IMR-90 (cell line): ENCODE measurements around the gene OR52K2. TPM values are rescaled to one million over a fixed set of nuclear protein-coding genes. Genes with fewer than 3 reads are reported as not detected.

Source experiments
- ATAC-seq: fragments of 200-7000 bp; cut with Tn5 transposase; 2 replicates; pipeline ENCODE4 v1.9.1; 2020; ENCODE audit warnings: low read depth, mild to moderate bottlenecking, moderate library complexity
- BruUV-seq: library from RNA; stranded (reverse); fragments of 400-500 nt; replicated peaks from 2 replicates; lab custom pipeline; 2021; lab: Mats Ljungman, UMichigan
- CTCF ChIA-PET: fragments of 300-600 bp; formaldehyde crosslinking; extraction: SDS; loops from one replicate; lab custom pipeline; 2021; ENCODE audit warnings: antibody characterized with exemption; lab: Yijun Ruan, JAX
- POLR2A ChIA-PET: fragments of 300-600 bp; sonication (Branson Sonifier 250); formaldehyde crosslinking; loops from one replicate; lab custom pipeline; 2022; ENCODE audit warnings: antibody characterized with exemption; ENCODE audit not compliant: unreplicated experiment; lab: Charles Lee
- DNase-seq: peaks from one replicate; pipeline ENCODE4 v3.0.0; 2013
- H2AFZ ChIP-seq: replicated peaks from 2 replicates; pipeline ENCODE3; 2013; ENCODE audit warnings: low read length, mild to moderate bottlenecking; ENCODE audit not compliant: poor library complexity
- H2AK5ac ChIP-seq: 2 replicates; pipeline ENCODE4 v1.6.1; 2013; ENCODE audit warnings: low read depth, low read length, inconsistent platforms
- H2AK9ac ChIP-seq: replicated peaks from 2 replicates; pipeline ENCODE3; 2013; ENCODE audit warnings: mild to moderate bottlenecking, low read depth, low read length, moderate library complexity; ENCODE audit not compliant: poor library complexity
- H2BK120ac ChIP-seq: 2 replicates; pipeline ENCODE4 v1.6.1; 2013; ENCODE audit warnings: low read depth, low read length, inconsistent platforms
- H2BK15ac ChIP-seq: 3 replicates; pipeline ENCODE4 v1.6.1; 2013; ENCODE audit warnings: low read depth, low read length, inconsistent platforms
- H2BK20ac ChIP-seq: 2 replicates; pipeline ENCODE4 v1.6.1; 2013; ENCODE audit warnings: low read depth, mild to moderate bottlenecking, inconsistent platforms, low read length, moderate library complexity
- H2BK5ac ChIP-seq: 2 replicates; pipeline ENCODE4 v1.6.1; 2013; ENCODE audit warnings: mild to moderate bottlenecking, low read depth, low read length, inconsistent platforms; ENCODE audit not compliant: poor library complexity, severe bottlenecking
- H3K14ac ChIP-seq: replicated peaks from 2 replicates; pipeline ENCODE4 v1.6.1; 2013; ENCODE audit warnings: low read depth, low read length, inconsistent platforms
- H3K18ac ChIP-seq: 2 replicates; pipeline ENCODE4 v1.6.1; 2013; ENCODE audit warnings: low read depth, low read length, control low read depth
- H3K23ac ChIP-seq: 2 replicates; pipeline ENCODE4 v1.6.1; 2013; ENCODE audit warnings: low read depth, low read length, inconsistent platforms
- H3K27ac ChIP-seq: 2 replicates; pipeline ENCODE4 v1.5.1; 2013; ENCODE audit warnings: mild to moderate bottlenecking, control low read depth, low read length; ENCODE audit not compliant: insufficient read depth
- H3K27me3 ChIP-seq: 2 replicates; pipeline ENCODE4 v1.6.1; 2013; ENCODE audit warnings: low read length; ENCODE audit not compliant: control insufficient read depth, insufficient read depth
- H3K36me3 ChIP-seq: 2 replicates; pipeline ENCODE4 v1.6.1; 2013; ENCODE audit warnings: low read length, mixed read lengths; ENCODE audit not compliant: control insufficient read depth, insufficient read depth
- H3K4ac ChIP-seq: 2 replicates; pipeline ENCODE4 v1.6.1; 2013; ENCODE audit warnings: low read depth, low read length, inconsistent platforms
- H3K4me1 ChIP-seq: 2 replicates; pipeline ENCODE4 v1.6.1; 2013; ENCODE audit warnings: low read length, mixed read lengths; ENCODE audit not compliant: control insufficient read depth, insufficient read depth
- H3K4me2 ChIP-seq: 2 replicates; pipeline ENCODE4 v1.6.1; 2013; ENCODE audit warnings: low read depth, mild to moderate bottlenecking, control low read depth, low read length, moderate library complexity
- H3K4me3 ChIP-seq: 2 replicates; pipeline ENCODE4 v1.5.1; 2013; ENCODE audit warnings: low read depth, mild to moderate bottlenecking, control low read depth, low read length, moderate library complexity; ENCODE audit not compliant: insufficient read depth
- H3K56ac ChIP-seq: 2 replicates; pipeline ENCODE4 v1.6.1; 2013; ENCODE audit warnings: low read length, inconsistent platforms; ENCODE audit not compliant: insufficient read depth; ENCODE audit errors: extremely low read depth
- H3K79me1 ChIP-seq, 2 experiments: 2 replicates each; pipeline ENCODE4 v1.6.1; 2013; ENCODE audit warnings: low read length in 2 of 2, inconsistent platforms in 1 of 2, low read depth in 1 of 2
- H3K9ac ChIP-seq: 2 replicates; pipeline ENCODE4 v1.6.1; 2013; ENCODE audit warnings: low read depth, low read length, control low read depth
- H3K9me1 ChIP-seq: 2 replicates; pipeline ENCODE4 v1.6.1; 2013; ENCODE audit warnings: low read length, inconsistent platforms; ENCODE audit not compliant: insufficient read depth
- H3K9me3 ChIP-seq: 2 replicates; pipeline ENCODE4 v1.6.1; 2013; ENCODE audit warnings: low read length; ENCODE audit not compliant: control insufficient read depth, insufficient read depth
- H4K20me1 ChIP-seq: 2 replicates; pipeline ENCODE4 v1.6.1; 2013; ENCODE audit warnings: low read length, inconsistent platforms; ENCODE audit not compliant: insufficient read depth
- H4K5ac ChIP-seq: 2 replicates; pipeline ENCODE4 v1.6.1; 2013; ENCODE audit warnings: mild to moderate bottlenecking, low read depth, low read length, control low read depth
- H4K8ac ChIP-seq, 2 experiments: 2 replicates each; pipeline ENCODE4 v1.6.1; 2013; ENCODE audit warnings: low read depth in 2 of 2, low read length in 2 of 2, control low read depth in 1 of 2, inconsistent platforms in 1 of 2
- H4K91ac ChIP-seq: 2 replicates; pipeline ENCODE4 v1.6.1; 2013; ENCODE audit warnings: low read depth, low read length, inconsistent platforms; ENCODE audit not compliant: insufficient read depth
- BHLHE40 ChIP-seq: fragments of 150-350 bp; IDR thresholded peaks from 2 replicates; pipeline ENCODE4 v1.6.1; 2016; ENCODE audit warnings: mild to moderate bottlenecking, low read depth, low read length
- CEBPB ChIP-seq: IDR thresholded peaks from 2 replicates; pipeline ENCODE4 v1.6.1; 2012; ENCODE audit warnings: low read depth, low read length, improper control_type of control experiment
- CHD1 ChIP-seq: IDR thresholded peaks from 2 replicates; pipeline ENCODE4 v1.6.1; 2012; ENCODE audit warnings: low read depth, low read length, improper control_type of control experiment
- CTCF ChIP-seq: conservative IDR thresholded peaks from 2 replicates; pipeline ENCODE4 v1.5.1; 2012; ENCODE audit warnings: mild to moderate bottlenecking, low read depth, low read length, improper control_type of control experiment
- ELK1 ChIP-seq: fragments of 150-350 bp; IDR thresholded peaks from 2 replicates; pipeline ENCODE4 v1.6.1; 2016; ENCODE audit warnings: low read depth, mild to moderate bottlenecking, low read length, moderate library complexity, borderline replicate concordance
- FOS ChIP-seq: fragments of 150-350 bp; IDR thresholded peaks from 2 replicates; pipeline ENCODE4 v1.6.1; 2016; ENCODE audit warnings: low read depth, low read length
- MAFK ChIP-seq: IDR thresholded peaks from 2 replicates; pipeline ENCODE4 v1.6.1; 2012; ENCODE audit warnings: low read depth, low read length, improper control_type of control experiment
- MAZ ChIP-seq: IDR thresholded peaks from 2 replicates; pipeline ENCODE4 v1.6.1; 2012; ENCODE audit warnings: low read depth, mild to moderate bottlenecking, low read length, improper control_type of control experiment, moderate library complexity, borderline replicate concordance
- MXI1 ChIP-seq: IDR thresholded peaks from 2 replicates; pipeline ENCODE4 v1.6.1; 2012; ENCODE audit warnings: low read depth, mild to moderate bottlenecking, low read length, moderate library complexity, borderline replicate concordance
- NFE2L2 ChIP-seq: fragments of 150-350 bp; IDR thresholded peaks from 2 replicates; pipeline ENCODE4 v1.6.1; 2016; ENCODE audit warnings: low read depth, mild to moderate bottlenecking, low read length
- POLR2A ChIP-seq: IDR thresholded peaks from 2 replicates; pipeline ENCODE4 v1.6.1; 2012; ENCODE audit warnings: mild to moderate bottlenecking, low read depth, low read length
- RAD21 ChIP-seq: IDR thresholded peaks from 2 replicates; pipeline ENCODE4 v1.6.1; 2012; ENCODE audit warnings: low read length, improper control_type of control experiment
- RCOR1 ChIP-seq: IDR thresholded peaks from 2 replicates; pipeline ENCODE4 v1.6.1; 2012; ENCODE audit warnings: mild to moderate bottlenecking, low read length, improper control_type of control experiment; ENCODE audit not compliant: insufficient replicate concordance
- RFX5 ChIP-seq: IDR thresholded peaks from 2 replicates; pipeline ENCODE4 v1.8.0; 2012; ENCODE audit warnings: low read depth, mild to moderate bottlenecking, low read length, moderate library complexity
- SMC3 ChIP-seq: fragments of 150-350 bp; IDR thresholded peaks from 2 replicates; pipeline ENCODE4 v1.6.1; 2016; ENCODE audit warnings: low read depth, mild to moderate bottlenecking, antibody characterized with exemption, low read length, moderate library complexity
- USF2 ChIP-seq: fragments of 150-350 bp; IDR thresholded peaks from 2 replicates; pipeline ENCODE4 v1.6.1; 2017; ENCODE audit warnings: mild to moderate bottlenecking, antibody characterized with exemption, low read length, low read depth
- WGBS, 2 experiments: methylation state at CpG; one replicate each; pipeline versions ENCODE4 v1.1.5 to v1.1.7; 2013; ENCODE audit warnings: missing lambda C conversion rate in 2 of 2; ENCODE audit not compliant: insufficient read length in 1 of 2; ENCODE audit errors: extremely low coverage in 2 of 2; 5-methylcytosine and 5-hydroxymethylcytosine counted together
- dilution Hi-C: fragments of 300-500 bp; cut with HindIII; formaldehyde crosslinking; loops from one replicate; pipeline ENCODE4 v1.14.3; 2018; ENCODE audit warnings: low sequenced_read_pairs; ENCODE audit not compliant: unreplicated experiment
- in situ Hi-C: fragments of 300-500 bp; cut with MboI; formaldehyde crosslinking; loops from 3 replicates; pipeline ENCODE4 v1.14.3; 2019; ENCODE audit warnings: low sequenced_read_pairs, inconsistent platforms, mixed read lengths
- intact Hi-C: fragments of 100-400 bp; cut with micrococcal nuclease; formaldehyde crosslinking; loops from 2 replicates; pipeline ENCODE4 v1.10.0; 2022
- polyA plus RNA-seq, 3 experiments: library from polyadenylated mRNA; depleted of rRNA; stranded (reverse); fragments of >200 nt; gene quantifications; 2 replicates each; pipeline ENCODE4 v1.2.3, GENCODE V29; 2012; ENCODE audit warnings: low replicate concordance in 1 of 3
- total RNA-seq: library from RNA; depleted of rRNA; stranded (reverse); fragments of >200 nt; gene quantifications from 2 replicates; pipeline ENCODE4 v1.2.3, GENCODE V29; 2012

Gene OR52K2
- total and polyA plus RNA-seq, 2 of the 4 experiments (the other 2 are of a cell fraction) = not detected

- no peak for DNase-seq
- 60% methylated on average over 3 of the region's 5 CpGs; no CpG with 5 or more reads in 1 of the 2 experiments for WGBS, 2 experiments
- Histone ChIP-seq H2AK9ac (no peak overlapping the region), H3K14ac (no peak overlapping the region), H3K4ac (no peak overlapping the region), H3K36me3 (no peaks in the 10 kb centered on the region), H2BK5ac (no peak overlapping the region), H2AK5ac (no peak overlapping the region), H4K91ac (no peak overlapping the region), H3K4me2 (no peak overlapping the region), H3K27me3 (peaks cover 14% of the 10 kb centered on the region), H3K18ac (no peak overlapping the region), H3K56ac (no peak overlapping the region), H3K79me1 (no peaks in the 10 kb centered on the region), H2BK15ac (no peak overlapping the region), H3K9ac (no peak overlapping the region), H2BK120ac (no peak overlapping the region), H2BK20ac (no peak overlapping the region), H2AFZ (no peak overlapping the region), H3K4me1 (no peaks in the 10 kb centered on the region), H3K9me3 (no peaks in the 10 kb centered on the region), H3K9me1 (no peaks in the 10 kb centered on the region), H3K4me3 (no peak overlapping the region), H4K20me1 (no peaks in the 10 kb centered on the region), H3K27ac (no peak overlapping the region), H4K8ac (no peak overlapping the region), H4K5ac (no peak overlapping the region), H3K23ac (no peak overlapping the region)
- dilution Hi-C loops (no loop called here), intact Hi-C loops (loop anchor here (1.0 kb wide), 1 partner anchor 306 kb away; no protein-coding TSS in a partner anchor), in situ Hi-C loops (no loop called here)
- BruUV-seq = no TSS peak
- ChIA-PET POLR2A (no interaction called here), CTCF (interaction anchor here (0.6 to 2.4 kb wide), 9 partner anchors 14 to 982 kb away, joined by 3 to 10 read pairs (median 4); no protein-coding TSS in a partner anchor)
- no peak for TF ChIP-seq ELK1
- no peak for TF ChIP-seq FOS
- no peak for TF ChIP-seq RCOR1
- TF ChIP-seq CTCF = no peak
- TF ChIP-seq MAZ = no peak
- no peak for TF ChIP-seq POLR2A
- TF ChIP-seq BHLHE40 = no peak
- no peak for TF ChIP-seq MAFK
- no peak for TF ChIP-seq CEBPB
- TF ChIP-seq MXI1 = no peak
- no peak for TF ChIP-seq SMC3
- no peak for TF ChIP-seq RAD21
- no peak for TF ChIP-seq USF2
- TF ChIP-seq RFX5 = no peak
- TF ChIP-seq NFE2L2 = no peak
- TF ChIP-seq CHD1 = no peak
- ATAC-seq = no peak
These were observed 44.4 kb downstream of the OR52K2 start for GRCh38 chr11:4493480-4493818.
